Measurements from ENCODE around the gene NMD3. TPM values are rescaled to one million over a fixed set of nuclear protein-coding genes. Genes with fewer than 3 reads are reported as not detected.

Gene NMD3
- total and polyA plus RNA-seq, 8 donors, result 21.3 to 151 (median 44.1) TPM

DNA sequence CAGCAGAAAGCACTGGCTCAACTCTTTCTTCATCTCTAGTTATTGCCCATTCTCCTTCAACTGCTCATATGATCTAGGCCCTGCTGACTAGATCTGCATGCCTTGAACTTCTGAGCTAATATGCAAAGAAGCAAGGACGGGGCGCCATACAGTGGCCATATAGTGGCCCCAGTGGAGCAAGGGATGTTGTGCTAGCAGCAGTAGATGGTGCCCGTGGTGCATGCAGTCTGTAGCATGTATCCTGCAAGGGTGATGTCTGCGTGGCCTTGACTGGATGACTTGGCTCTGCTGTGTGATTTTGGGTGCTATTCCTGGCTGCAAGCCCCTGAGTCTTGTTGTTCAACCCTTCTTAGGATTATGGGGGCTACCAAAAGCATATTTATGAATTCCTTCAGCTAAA, 12.2 kb upstream of the NMD3 start:
- no peak for DNase-seq
- 75 to 89% (median 86%) methylated on average over 4 of the region's 4 CpGs for WGBS, 5 donors
- H3K36me3 ChIP-seq, result no peaks in the 10 kb centered on the region
- H3K27ac ChIP-seq, result no peak overlapping the region
- no peaks in the 10 kb centered on the region for H3K27me3 ChIP-seq
- TF ChIP-seq POLR2AphosphoS5 (IDR thresholded peaks at IDR 0.05), result no peak
- TF ChIP-seq, protein P1, sequence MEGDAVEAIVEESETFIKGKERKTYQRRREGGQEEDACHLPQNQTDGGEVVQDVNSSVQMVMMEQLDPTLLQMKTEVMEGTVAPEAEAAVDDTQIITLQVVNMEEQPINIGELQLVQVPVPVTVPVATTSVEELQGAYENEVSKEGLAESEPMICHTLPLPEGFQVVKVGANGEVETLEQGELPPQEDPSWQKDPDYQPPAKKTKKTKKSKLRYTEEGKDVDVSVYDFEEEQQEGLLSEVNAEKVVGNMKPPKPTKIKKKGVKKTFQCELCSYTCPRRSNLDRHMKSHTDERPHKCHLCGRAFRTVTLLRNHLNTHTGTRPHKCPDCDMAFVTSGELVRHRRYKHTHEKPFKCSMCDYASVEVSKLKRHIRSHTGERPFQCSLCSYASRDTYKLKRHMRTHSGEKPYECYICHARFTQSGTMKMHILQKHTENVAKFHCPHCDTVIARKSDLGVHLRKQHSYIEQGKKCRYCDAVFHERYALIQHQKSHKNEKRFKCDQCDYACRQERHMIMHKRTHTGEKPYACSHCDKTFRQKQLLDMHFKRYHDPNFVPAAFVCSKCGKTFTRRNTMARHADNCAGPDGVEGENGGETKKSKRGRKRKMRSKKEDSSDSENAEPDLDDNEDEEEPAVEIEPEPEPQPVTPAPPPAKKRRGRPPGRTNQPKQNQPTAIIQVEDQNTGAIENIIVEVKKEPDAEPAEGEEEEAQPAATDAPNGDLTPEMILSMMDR (IDR thresholded peaks at IDR 0.05), result no peak
- TF ChIP-seq POLR2A (IDR thresholded peaks at IDR 0.05), result no peak
- no peak for TF ChIP-seq EP300 (IDR thresholded peaks at IDR 0.05)
- intact Hi-C loops (cut with DNase I; ENCODE audit: low total_unique reads), result no loop called here
- no peak overlapping the region for H3K4me3 ChIP-seq
- no peaks in the 10 kb centered on the region for H3K9me3 ChIP-seq
- H3K4me1 ChIP-seq, result no peaks in the 10 kb centered on the region

- H3K4me1 ChIP-seq, result no peaks in the 10 kb centered on the region
- intact Hi-C loops (cut with DNase I; ENCODE audit: low total_unique reads), result no loop called here
- H3K36me3 ChIP-seq, result no peaks in the 10 kb centered on the region
- H3K9me3 ChIP-seq, result no peaks in the 10 kb centered on the region
- H3K4me3 ChIP-seq, result no peak overlapping the region
- no peaks in the 10 kb centered on the region for H3K27me3 ChIP-seq
- 65 to 88% (median 80%) methylated on average over 3 of the region's 3 CpGs for WGBS, 5 donors
- H3K27ac ChIP-seq, result no peak overlapping the region
- TF ChIP-seq POLR2AphosphoS5 (IDR thresholded peaks at IDR 0.05), result no peak
- no peak for TF ChIP-seq POLR2A (IDR thresholded peaks at IDR 0.05)
- TF ChIP-seq, protein P1 (IDR thresholded peaks at IDR 0.05), result no peak
- no peak for TF ChIP-seq EP300 (IDR thresholded peaks at IDR 0.05)
- no peak for DNase-seq
These were observed 8.8 kb upstream of the NMD3 start for GRCh38 chr3:161212171-161212771.

GRCh38 chr3:161212906-161213305, 8.2 kb upstream of the NMD3 start:
- DNase-seq, result no peak
- intact Hi-C loops (cut with DNase I; ENCODE audit: low total_unique reads), result no loop called here
- H3K4me3 ChIP-seq, result no peak overlapping the region
- H3K36me3 ChIP-seq, result no peaks in the 10 kb centered on the region
- H3K27me3 ChIP-seq, result no peaks in the 10 kb centered on the region
- no peaks in the 10 kb centered on the region for H3K9me3 ChIP-seq
- no peaks in the 10 kb centered on the region for H3K4me1 ChIP-seq
- no peak overlapping the region for H3K27ac ChIP-seq
- TF ChIP-seq, protein P1 (IDR thresholded peaks at IDR 0.05), result no peak
- TF ChIP-seq POLR2A (IDR thresholded peaks at IDR 0.05), result no peak

DNA sequence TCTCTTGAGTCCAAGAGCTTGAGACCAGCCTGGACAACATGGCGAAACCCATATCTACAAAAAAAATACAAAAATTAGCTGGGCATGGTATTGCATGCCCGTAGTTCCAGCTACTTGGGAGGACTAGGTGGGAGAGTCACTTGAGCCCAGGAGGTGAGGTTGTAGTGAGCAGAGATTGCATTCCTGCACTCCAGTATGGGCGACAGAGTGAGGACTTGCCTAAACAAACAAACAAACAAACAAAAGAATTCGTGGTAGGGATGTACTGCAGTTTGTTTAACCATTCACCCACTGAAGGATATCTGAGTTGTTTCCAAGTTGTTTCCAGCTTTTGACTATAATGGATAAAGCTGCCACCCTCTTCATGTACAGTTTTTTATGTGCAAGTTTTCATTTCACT, 7.5 kb upstream of the NMD3 start:
- no peak for TF ChIP-seq POLR2A (IDR thresholded peaks at IDR 0.05)
- TF ChIP-seq, protein P1 (IDR thresholded peaks at IDR 0.05), result no peak
- intact Hi-C loops (cut with DNase I; ENCODE audit: low total_unique reads), result no loop called here
- no peak for DNase-seq
- no peaks in the 10 kb centered on the region for H3K27me3 ChIP-seq
- no peaks in the 10 kb centered on the region for H3K36me3 ChIP-seq
- H3K9me3 ChIP-seq, result no peaks in the 10 kb centered on the region
- no peaks in the 10 kb centered on the region for H3K4me1 ChIP-seq
- no peak overlapping the region for H3K27ac ChIP-seq
- no peak overlapping the region for H3K4me3 ChIP-seq
- 62 to 70% (median 66%) methylated on average over 4 of the region's 4 CpGs for whole genome bisulfite sequencing, 5 donors

All from stomach (tissue), 9 donors.